ENCODE results near the gene BEAN1.

Gene BEAN1, protein sequence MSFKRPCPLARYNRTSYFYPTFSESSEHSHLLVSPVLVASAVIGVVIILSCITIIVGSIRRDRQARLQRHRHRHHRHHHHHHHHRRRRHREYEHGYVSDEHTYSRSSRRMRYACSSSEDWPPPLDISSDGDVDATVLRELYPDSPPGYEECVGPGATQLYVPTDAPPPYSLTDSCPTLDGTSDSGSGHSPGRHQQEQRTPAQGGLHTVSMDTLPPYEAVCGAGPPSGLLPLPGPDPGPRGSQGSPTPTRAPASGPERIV

DNA sequence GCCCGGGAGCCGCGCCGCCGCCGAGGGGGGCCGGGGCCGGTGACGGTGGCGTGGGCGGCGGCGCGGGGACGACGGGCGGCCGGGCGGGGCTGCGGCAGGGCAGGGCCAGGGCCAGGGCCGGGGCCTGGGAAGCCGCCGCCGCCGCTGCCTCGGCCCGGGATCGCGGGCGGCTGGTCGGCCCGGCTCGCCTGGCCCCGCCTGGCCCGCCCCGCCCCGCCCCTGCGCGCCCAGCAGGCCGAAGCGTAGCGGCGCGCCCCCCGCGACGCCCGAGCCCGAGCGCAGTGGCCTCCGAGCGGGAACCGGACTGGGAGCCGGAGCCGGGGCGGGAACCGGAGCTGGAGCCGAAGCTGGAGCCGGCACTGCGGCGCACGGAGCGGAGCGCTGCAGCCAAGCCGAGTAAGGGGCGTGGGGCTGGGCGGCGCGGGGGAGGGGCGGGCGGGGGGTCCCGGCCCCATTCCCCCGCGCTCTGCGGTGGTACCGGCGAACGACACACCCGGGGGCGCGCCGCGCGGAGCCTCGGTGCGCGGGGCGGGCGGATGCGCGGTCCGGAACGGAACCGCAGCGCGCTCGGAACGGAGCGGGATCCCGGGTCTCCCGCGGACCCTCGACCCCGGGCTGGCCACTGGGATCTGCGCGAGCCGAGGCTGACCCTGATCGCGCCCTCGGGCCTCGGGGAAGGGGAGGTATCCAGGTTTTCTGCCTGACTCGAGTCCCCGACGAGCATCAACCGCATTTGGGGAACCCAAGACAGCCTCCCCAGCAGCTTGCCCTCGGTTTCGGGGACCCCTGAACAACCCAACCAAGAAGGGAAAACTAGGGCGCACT, at the start of gene BEAN1:
Gene BEAN1 (plus strand): TSS at position 260 of the 825 bp plus-strand sequence. CDS start 10,382 bp downstream, outside the sequence.
- DNase-seq (ENCODE audit: low read depth in 2 of 2): no peak

GRCh38 chr16:66377324-66377723, 49.8 kb upstream of the BEAN1 start:
- DNase-seq (ENCODE audit: low read depth in 2 of 2): no peak

- no peak for DNase-seq (ENCODE audit: low read depth in 2 of 2)
Observed at GRCh38 chr16:66378741-66379570, 48.1 kb upstream of the BEAN1 start.

GRCh38 chr16:66379571-66379941, 47.5 kb upstream of the BEAN1 start:
- no peak for DNase-seq (ENCODE audit: low read depth in 2 of 2)

DNA sequence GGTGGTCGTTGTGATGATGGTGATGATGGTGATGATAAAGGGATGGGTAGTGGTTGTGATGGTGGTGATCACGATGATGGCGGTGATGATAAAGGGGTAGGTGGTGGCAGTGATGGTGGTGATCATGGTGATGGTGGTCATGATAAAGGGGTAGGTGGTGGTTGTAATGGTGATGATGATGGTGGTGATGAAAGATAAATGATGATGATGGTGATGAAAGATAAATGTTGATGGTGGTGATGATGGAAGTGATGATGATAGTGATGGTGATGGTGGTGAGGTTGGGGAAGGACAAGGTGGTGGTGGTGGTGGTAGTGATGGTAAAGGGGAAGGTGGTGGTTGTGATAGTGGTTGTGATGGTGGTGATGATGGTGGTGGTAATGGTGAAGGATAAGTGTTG, 46.7 kb upstream of the BEAN1 start:
- no peak for DNase-seq (ENCODE audit: low read depth in 2 of 2)

GRCh38 chr16:66381585-66382170, 45.4 kb upstream of the BEAN1 start:
- no peak for DNase-seq (ENCODE audit: low read depth in 2 of 2)

- DNase-seq (ENCODE audit: low read depth in 2 of 2): no peak
Observed at GRCh38 chr16:66382171-66382965, 44.7 kb upstream of the BEAN1 start.

DNA sequence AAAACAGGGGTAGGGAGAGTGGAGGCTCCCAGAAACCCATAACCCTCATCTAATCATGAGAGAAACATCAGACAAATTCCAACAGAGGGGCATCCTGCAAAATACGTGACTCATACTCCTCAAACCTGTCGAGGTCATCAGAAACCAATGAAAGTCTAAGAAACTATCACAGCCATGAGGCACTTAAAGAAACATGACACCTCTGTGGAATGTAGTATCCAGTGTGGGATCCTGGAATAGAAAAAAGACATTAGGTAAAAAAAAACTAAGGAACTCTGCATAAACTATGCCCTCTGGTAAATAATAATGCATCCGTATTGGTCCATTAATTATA, 44.2 kb upstream of the BEAN1 start:
- DNase-seq (ENCODE audit: low read depth in 2 of 2): no peak

DNA sequence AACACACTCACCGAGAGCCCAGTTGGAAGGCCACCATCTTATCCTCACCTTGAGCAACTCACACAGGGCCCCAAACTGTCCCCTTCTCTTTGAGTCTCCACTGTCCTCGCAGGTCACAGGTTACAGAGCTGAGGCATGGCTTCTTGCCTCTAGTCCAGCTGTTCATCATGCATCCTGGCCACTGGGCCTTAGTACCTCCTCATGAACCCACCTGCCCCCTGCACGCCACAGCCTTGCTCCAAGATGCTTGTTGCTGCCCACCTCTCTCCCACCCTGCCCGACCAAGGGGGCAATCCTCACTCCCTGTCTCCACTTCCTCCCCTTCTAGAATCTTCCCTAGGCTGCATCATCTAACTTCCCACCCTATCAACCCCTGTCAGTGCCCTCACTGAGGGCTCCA, 43.5 kb upstream of the BEAN1 start:
- no peak for DNase-seq (ENCODE audit: low read depth in 2 of 2)

DNA sequence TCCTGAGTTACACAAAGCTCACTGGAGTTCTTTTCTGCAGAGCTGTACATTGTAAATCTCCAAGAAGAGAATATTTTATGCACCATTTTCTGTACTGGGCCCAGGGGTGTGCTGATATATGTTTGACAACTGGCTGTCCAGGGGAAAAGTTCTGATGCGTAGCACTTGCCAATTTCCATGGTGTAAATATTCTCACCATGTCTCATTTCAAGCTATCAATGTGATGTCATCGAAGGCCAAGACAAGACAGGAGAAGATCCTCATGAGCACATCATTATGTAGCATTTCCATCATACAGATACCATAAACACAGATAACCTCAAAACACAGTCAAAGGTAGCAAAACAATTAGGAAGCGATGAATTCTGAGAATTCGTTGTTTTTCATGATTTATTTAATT, 41.7 kb upstream of the BEAN1 start:
- DNase-seq (ENCODE audit: low read depth in 2 of 2): no peak

GRCh38 chr16:66386629-66387622, 40.2 kb upstream of the BEAN1 start:
- no peak for DNase-seq (ENCODE audit: low read depth in 2 of 2)

DNA sequence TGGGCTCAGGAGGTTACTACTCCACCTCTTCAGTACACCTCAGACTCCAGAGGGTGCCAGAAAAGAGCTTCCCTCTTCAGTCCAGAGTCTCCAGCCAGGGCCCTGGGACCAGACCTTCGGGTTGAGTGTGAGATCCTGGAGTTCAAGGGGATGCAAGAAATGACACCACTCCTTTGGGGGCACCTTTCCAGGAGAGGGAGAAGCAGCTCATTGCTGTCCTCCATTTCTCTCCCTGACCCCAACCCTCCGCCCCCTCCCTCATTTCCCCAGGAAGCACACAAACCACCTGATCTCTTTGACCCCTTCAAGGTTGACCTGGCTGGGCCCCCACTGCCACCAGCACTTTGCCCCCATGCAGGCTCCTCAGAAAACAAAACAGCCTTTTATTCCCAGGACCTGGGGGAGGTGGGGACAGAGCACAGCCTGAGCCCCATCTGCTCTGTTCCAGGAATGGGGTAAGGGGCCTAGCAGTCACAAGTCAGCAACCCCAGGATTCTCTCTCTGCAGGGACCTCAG, 39.2 kb upstream of the BEAN1 start:
- no peak for DNase-seq (ENCODE audit: low read depth in 2 of 2)

- DNase-seq (ENCODE audit: low read depth in 2 of 2): no peak
Observed at GRCh38 chr16:66388350-66389139, 38.5 kb upstream of the BEAN1 start.

- no peak for DNase-seq (ENCODE audit: low read depth in 2 of 2)
Observed at GRCh38 chr16:66389256-66390176, 37.6 kb upstream of the BEAN1 start.

DNA sequence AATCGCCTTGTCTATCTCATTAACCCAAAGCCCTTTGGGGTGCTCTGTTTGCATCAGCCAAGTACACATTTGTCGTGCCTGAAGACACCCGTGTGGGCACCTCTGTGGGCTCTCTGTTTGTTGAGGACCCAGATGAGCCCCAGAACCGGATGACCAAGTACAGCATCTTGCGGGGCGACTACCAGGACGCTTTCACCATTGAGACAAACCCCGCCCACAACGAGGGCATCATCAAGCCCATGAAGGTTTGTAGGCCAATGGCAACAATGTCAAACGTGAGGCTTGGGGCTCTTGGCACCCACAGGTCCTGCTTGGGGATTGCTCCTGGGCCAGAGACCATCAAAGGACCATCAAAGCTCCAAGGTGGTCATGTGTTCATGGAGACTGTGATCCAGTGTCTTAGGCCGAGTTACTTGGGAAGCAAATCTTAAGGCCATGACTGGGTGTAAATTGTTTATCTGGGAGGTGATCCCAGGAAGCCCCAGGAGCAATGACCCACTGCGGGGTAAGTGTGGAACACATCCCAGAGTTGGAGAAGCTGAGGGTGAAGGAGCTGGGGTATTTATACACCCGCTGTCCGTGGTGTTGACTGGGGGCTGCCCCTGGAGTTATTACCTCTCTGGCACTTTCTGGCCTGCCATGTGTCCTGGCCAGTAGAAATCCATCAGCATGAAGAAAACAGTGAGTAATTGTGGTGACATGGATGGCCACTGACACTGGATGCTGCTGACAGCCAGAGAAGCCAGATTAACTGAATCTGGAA, 36.6 kb upstream of the BEAN1 start:
- no peak for DNase-seq (ENCODE audit: low read depth in 2 of 2)

GRCh38 chr16:66391726-66392670, 35.1 kb upstream of the BEAN1 start:
- DNase-seq (ENCODE audit: low read depth in 2 of 2): no peak

Data from stimulated activated CD8-positive, alpha-beta memory T cell treated with anti-CD3 and anti-CD28 coated beads, Interleukin-2, amount 100 ng/mL, for 1 hour (primary cell).